Measurements from ENCODE around the gene SC5D. TPM values are rescaled to one million over a fixed set of nuclear protein-coding genes. Genes with fewer than 3 reads are reported as not detected.

Gene SC5D
- total RNA-seq, 4 donors from 2014 or later: 43.6 to 75.8 (median 56.8) TPM

GRCh38 chr11:121356357-121356756, 63.8 kb downstream of the SC5D start:
- DNase-seq: no peak

More at GRCh38 chr11:121356357-121356756, 63.8 kb downstream of the SC5D start:
- Histone ChIP-seq H3K27me3 (no peaks in the 10 kb centered on the region), H3K27ac (no peak overlapping the region), H3K4me1 (peaks cover 0 to 15% (median 3%) of the 10 kb centered on the region in 3 donors), H3K4me3 (no peak overlapping the region), H3K9me3 (no peaks in the 10 kb centered on the region), H3K36me3 (no peaks in the 10 kb centered on the region)
- no peak for TF ChIP-seq CTCF (IDR thresholded peaks at IDR 0.05)
- no peak for TF ChIP-seq POLR2A (IDR thresholded peaks at IDR 0.05)
- WGBS, 2 donors: 78 to 82% methylated on average over 3 of the region's 3 CpGs
- intact Hi-C loops (cut with DNase I): no loop called here

Other genes starting within 250 kb of the SC5D start
- gene TECTA, start 191.5 kb upstream of the SC5D start, total RNA-seq: under 1 TPM in 1 of 4 donors, not detected in 3; 0.38 TPM
- 10 to 100 TPM in 3 of 4 donors, 1 to 10 TPM in 1; 6.8 to 19.9 (median 16.3) TPM for gene SORL1, start 159.5 kb downstream of the SC5D start, total RNA-seq

Data from esophagus squamous epithelium (tissue), 5 donors.